SK-N-SH (cell line): ENCODE data around the gene NT5DC3.

Experiments
- NFIC ChIP-seq: IDR thresholded peaks from 2 replicates; pipeline ENCODE4 v1.4.0; 2012; ENCODE audit warnings: borderline replicate concordance
- POLR2AphosphoS5 ChIP-seq: IDR thresholded peaks from 2 replicates; pipeline ENCODE4 v1.6.1; 2012; ENCODE audit warnings: low read depth, low read length
- RXRA ChIP-seq: IDR thresholded peaks from 2 replicates; pipeline ENCODE4 v1.4.0; 2012; ENCODE audit warnings: low read depth, mild to moderate bottlenecking, borderline replicate concordance
- SIN3A ChIP-seq: IDR thresholded peaks from 2 replicates; pipeline ENCODE4 v1.6.1; 2012; ENCODE audit warnings: low read depth, mild to moderate bottlenecking, low read length, moderate library complexity, borderline replicate concordance
- TCF12 ChIP-seq: IDR thresholded peaks from 2 replicates; pipeline ENCODE4 v1.4.0; 2012
- TF ChIP-seq, protein P1 (sequence below): fragments of 200-600 bp; sonication (generic); IDR thresholded peaks from 2 replicates; pipeline ENCODE4 v1.6.1; 2017; ENCODE audit warnings: antibody characterized with exemption, mild to moderate bottlenecking, moderate library complexity

DNA sequence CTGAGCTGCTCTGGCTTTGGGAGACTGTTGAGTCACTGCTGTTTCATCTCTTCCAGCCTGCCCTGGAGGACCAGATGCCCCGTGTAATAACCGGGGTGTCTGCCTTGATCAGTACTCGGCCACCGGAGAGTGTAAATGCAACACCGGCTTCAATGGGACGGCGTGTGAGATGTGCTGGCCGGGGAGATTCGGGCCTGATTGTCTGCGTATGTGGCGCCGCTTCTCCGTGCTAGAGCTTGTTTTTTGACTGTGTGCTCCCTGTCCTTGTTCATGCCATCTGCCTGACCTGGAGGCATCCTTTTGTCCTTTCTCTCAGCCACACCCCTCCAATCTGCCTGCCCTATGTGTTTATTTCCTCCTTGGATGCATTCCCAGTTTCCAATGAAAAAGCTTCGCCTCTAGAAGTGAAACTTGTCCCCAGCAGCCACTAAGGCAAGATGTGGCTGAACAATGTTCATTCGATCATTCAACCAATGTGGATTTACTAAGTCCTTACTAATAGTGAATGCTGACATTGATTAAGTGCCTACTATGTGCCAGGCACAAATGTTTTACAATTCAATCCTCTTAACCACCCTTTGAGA is 98.6 kb downstream of the NT5DC3 start:
- no peak for TF ChIP-seq TCF12
- no peak for TF ChIP-seq POLR2AphosphoS5
- no peak for TF ChIP-seq NFIC
- no peak for TF ChIP-seq RXRA
- TF ChIP-seq SIN3A = no peak
- TF ChIP-seq, protein P1, sequence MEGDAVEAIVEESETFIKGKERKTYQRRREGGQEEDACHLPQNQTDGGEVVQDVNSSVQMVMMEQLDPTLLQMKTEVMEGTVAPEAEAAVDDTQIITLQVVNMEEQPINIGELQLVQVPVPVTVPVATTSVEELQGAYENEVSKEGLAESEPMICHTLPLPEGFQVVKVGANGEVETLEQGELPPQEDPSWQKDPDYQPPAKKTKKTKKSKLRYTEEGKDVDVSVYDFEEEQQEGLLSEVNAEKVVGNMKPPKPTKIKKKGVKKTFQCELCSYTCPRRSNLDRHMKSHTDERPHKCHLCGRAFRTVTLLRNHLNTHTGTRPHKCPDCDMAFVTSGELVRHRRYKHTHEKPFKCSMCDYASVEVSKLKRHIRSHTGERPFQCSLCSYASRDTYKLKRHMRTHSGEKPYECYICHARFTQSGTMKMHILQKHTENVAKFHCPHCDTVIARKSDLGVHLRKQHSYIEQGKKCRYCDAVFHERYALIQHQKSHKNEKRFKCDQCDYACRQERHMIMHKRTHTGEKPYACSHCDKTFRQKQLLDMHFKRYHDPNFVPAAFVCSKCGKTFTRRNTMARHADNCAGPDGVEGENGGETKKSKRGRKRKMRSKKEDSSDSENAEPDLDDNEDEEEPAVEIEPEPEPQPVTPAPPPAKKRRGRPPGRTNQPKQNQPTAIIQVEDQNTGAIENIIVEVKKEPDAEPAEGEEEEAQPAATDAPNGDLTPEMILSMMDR = no peak
